Omental fat pad (tissue), 4 donors: Measurements from ENCODE around the gene QSER1. TPM values are rescaled to one million over a fixed set of nuclear protein-coding genes. Genes with fewer than 3 reads are reported as not detected.

ENCODE experiments used
- ATAC-seq: fragments of 150-250 bp; one replicate; pipeline ENCODE4 v1.9.1; 2016; ENCODE audit warnings: mild to moderate bottlenecking, moderate library complexity; ENCODE audit not compliant: low FRiP score
- DNase-seq: peaks from one replicate; pipeline ENCODE4 v3.0.0-alpha.2; 2019; ENCODE audit warnings: low spot score
- CTCF ChIP-seq, 3 donors: fragments of 450-650 bp; IDR thresholded peaks; one replicate each; pipeline ENCODE4 v1.5.1; 2016 to 2017; ENCODE audit warnings: antibody characterized with exemption in 3 of 3, mild to moderate bottlenecking in 3 of 3, moderate library complexity in 2 of 3
- total RNA-seq, 4 donors: library from RNA; depleted of rRNA; stranded (reverse); fragments of >200 nt; gene quantifications; one replicate each; pipeline ENCODE4 v1.1.0, GENCODE V29; 2016

QSER1 gene
- 10 to 100 TPM; 22.6 to 34.2 (median 25.9) TPM for total RNA-seq

GRCh38 chr11:32892355-32893092, at the start of gene QSER1:
QSER1 (plus strand) TSS chr11:32892811; CDS start chr11:32893126, 315 bp downstream.
- ATAC-seq = peak; percentile 72
- TF ChIP-seq CTCF (IDR thresholded peaks at IDR 0.05) = no peak
- DNase-seq = no peak

- no peak for ATAC-seq
- DNase-seq = no peak
- TF ChIP-seq CTCF (IDR thresholded peaks at IDR 0.05) = no peak
Observed at GRCh38 chr11:32843544-32843943, 49.1 kb upstream of the QSER1 start.

GRCh38 chr11:32847511-32847910, 45.1 kb upstream of the QSER1 start:
- TF ChIP-seq CTCF (IDR thresholded peaks at IDR 0.05) = no peak
- no peak for ATAC-seq
- DNase-seq = no peak

- DNase-seq (no peak), ATAC-seq (no peak)
- TF ChIP-seq CTCF (IDR thresholded peaks at IDR 0.05) = no peak
Observed at GRCh38 chr11:32849761-32850160, 42.9 kb upstream of the QSER1 start.

GRCh38 chr11:32851251-32851650, 41.4 kb upstream of the QSER1 start:
- TF ChIP-seq CTCF (IDR thresholded peaks at IDR 0.05) = no peak
- ATAC-seq (no peak), DNase-seq (no peak)

- ATAC-seq (peak; percentile 59), DNase-seq (no peak)
- no peak for TF ChIP-seq CTCF (IDR thresholded peaks at IDR 0.05)
Observed at GRCh38 chr11:32852207-32852606, 40.4 kb upstream of the QSER1 start.

GRCh38 chr11:32855601-32856000, 37.0 kb upstream of the QSER1 start:
- DNase-seq (no peak), ATAC-seq (no peak)
- no peak for TF ChIP-seq CTCF (IDR thresholded peaks at IDR 0.05)
